Activated CD8-positive, alpha-beta memory T cell treated with anti-CD3 and anti-CD28 coated beads, Interleukin-2, amount 10 ng/mL, durations not matched to agents 7 days and 5 days (primary cell): Measurements from ENCODE around the gene H1-8. TPM values are rescaled to one million over a fixed set of nuclear protein-coding genes. Genes with fewer than 3 reads are reported as not detected.
A peak's percentile ranks its signal among the peaks of the same experiment; 100 is the strongest.

Source experiments
- ATAC-seq: fragments of 150-1000 bp; cut with Tn5 transposase; one replicate; pipeline ENCODE4 v1.10.0; 2021; ENCODE audit warnings: moderate library complexity
- CTCF ChIA-PET: fragments of 350-600 bp; sonication (Branson Sonifier 250); formaldehyde crosslinking; loops from one replicate; lab custom pipeline; 2021; ENCODE audit warnings: antibody characterized with exemption; lab: Charles Lee
- DNase-seq: peaks from one replicate; pipeline ENCODE4 v3.0.0-alpha.2; 2020
- H3K27ac Mint-ChIP-seq: one replicate; pipeline ENCODE4 v1.8.0; 2021; ENCODE audit warnings: mild to moderate bottlenecking, mixed read lengths
- H3K27me3 Mint-ChIP-seq: one replicate; pipeline ENCODE4 v1.8.0; 2021; ENCODE audit warnings: mixed read lengths
- H3K36me3 Mint-ChIP-seq: one replicate; pipeline ENCODE4 v1.8.0; 2021; ENCODE audit warnings: mild to moderate bottlenecking, mixed read lengths
- H3K4me1 Mint-ChIP-seq: one replicate; pipeline ENCODE4 v1.8.0; 2021; ENCODE audit warnings: mixed read lengths
- H3K4me3 Mint-ChIP-seq: one replicate; pipeline ENCODE4 v1.8.0; 2021; ENCODE audit warnings: mild to moderate bottlenecking, moderate library complexity, mixed read lengths
- H3K9me3 Mint-ChIP-seq: one replicate; pipeline ENCODE4 v1.8.0; 2022; ENCODE audit warnings: low read depth, mixed read lengths
- total RNA-seq, 2 experiments: library from RNA; stranded (reverse); gene quantifications; one replicate each; pipeline ENCODE4 v1.2.3, GENCODE V29; 2021

H1-8 gene
- total RNA-seq, 2 experiments from 2014 or later: not detected

DNA sequence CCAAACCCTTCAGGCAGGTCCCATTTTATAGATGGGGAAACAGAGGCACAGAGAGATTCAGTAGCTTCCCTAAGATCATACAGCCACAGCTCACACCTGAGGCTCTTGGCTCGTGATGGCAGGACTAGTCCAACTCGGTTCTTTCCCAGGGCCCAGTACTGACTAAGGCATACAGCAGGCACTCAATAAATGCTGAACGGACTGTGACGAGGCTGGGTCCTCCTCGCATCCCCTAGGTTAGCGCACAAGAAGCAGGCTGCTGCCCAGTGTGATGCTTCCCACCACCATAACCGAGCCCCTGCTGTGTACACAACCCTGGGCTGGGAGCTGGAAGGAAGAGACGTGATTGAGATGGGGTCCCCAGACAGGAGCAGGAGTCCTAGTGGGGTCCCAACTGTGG, 38.6 kb downstream of the H1-8 start:
- no peak for DNase-seq
- Mint-ChIP-seq H3K27ac (no peak overlapping the region), H3K27me3 (no peaks in the 10 kb centered on the region), H3K4me1 (peaks cover 19% of the 10 kb centered on the region), H3K4me3 (no peak overlapping the region), H3K36me3 (no peaks in the 10 kb centered on the region), H3K9me3 (no peaks in the 10 kb centered on the region)
- CTCF ChIA-PET: interaction anchor here (2.2 kb wide), 1 partner anchor 91 kb away, joined by 6 read pairs; no protein-coding TSS in a partner anchor
- ATAC-seq: no peak

DNA sequence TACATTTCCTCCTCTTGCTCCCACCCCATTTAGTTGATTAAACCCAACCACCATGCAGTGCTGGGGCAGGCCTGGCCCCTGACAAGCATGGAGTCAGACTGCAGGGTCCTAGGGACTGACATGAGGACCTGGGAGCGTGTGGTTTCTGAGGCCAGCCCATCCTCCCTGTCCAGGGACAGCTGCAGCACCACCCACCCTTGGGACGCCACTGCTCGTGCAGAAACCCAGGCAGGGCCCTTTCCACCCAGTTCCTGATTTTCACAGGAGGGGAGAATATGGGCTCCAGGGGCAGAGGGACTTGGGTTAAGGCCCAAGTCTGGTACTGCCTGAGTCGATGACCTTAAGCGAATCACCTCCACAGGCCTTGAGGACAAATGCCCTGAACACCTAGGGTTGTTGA, 39.8 kb downstream of the H1-8 start:
- Mint-ChIP-seq H3K27me3 (no peaks in the 10 kb centered on the region), H3K27ac (no peak overlapping the region), H3K9me3 (no peaks in the 10 kb centered on the region), H3K4me1 (peaks cover 8% of the 10 kb centered on the region), H3K4me3 (no peak overlapping the region), H3K36me3 (no peaks in the 10 kb centered on the region)
- DNase-seq: no peak
- ATAC-seq: no peak
- CTCF ChIA-PET: interaction anchor here (2.2 kb wide), 1 partner anchor 93 kb away, joined by 6 read pairs; no protein-coding TSS in a partner anchor

DNA sequence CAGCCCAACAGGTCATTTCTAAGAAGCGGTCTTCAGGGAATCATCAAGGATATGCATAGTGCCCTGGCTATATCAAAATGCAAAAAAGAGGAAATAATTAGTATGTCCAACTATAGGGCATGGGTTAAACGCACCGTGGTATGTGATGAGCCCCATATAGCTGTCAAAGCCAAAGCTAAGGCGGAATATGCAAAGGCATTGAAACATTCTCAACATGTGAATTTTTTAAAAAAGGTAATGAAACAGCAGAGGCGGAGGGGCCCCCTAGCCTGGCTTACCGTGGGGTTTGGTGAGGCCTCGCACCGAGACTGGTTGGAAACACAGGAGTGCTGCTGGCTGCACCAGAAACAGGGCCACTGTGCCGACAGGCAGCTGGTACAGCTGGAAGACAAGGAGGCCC, 40.3 kb downstream of the H1-8 start:
- Mint-ChIP-seq H3K9me3 (no peaks in the 10 kb centered on the region), H3K4me1 (peaks cover 3% of the 10 kb centered on the region), H3K27ac (no peak overlapping the region), H3K27me3 (no peaks in the 10 kb centered on the region), H3K4me3 (no peak overlapping the region), H3K36me3 (no peaks in the 10 kb centered on the region)
- no peak for ATAC-seq
- no peak for DNase-seq
- CTCF ChIA-PET: interaction anchor here (2.2 kb wide), 1 partner anchor 93 kb away, joined by 6 read pairs; no protein-coding TSS in a partner anchor

DNA sequence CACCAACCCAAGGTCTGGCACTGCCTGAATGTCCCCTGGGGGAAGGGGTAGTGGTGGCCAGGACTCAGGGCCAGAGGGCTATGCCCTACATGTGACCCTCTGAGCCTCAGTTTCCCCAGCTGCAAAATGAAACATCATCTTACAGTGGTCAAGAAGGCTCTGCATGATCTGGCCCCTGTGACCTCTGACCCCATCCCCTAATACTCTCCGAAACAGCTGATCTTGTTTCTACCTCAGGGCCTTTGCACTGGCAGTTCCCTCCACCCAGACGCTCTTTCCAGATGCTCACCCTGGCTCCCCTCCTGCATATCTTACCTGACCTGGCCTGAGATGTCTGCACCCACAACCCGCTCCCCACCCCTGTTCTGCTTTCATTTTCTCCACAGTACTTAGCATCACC, 41.7 kb downstream of the H1-8 start:
- no peak overlapping the region for H3K27ac Mint-ChIP-seq
- CTCF ChIA-PET: no interaction called here

DNA sequence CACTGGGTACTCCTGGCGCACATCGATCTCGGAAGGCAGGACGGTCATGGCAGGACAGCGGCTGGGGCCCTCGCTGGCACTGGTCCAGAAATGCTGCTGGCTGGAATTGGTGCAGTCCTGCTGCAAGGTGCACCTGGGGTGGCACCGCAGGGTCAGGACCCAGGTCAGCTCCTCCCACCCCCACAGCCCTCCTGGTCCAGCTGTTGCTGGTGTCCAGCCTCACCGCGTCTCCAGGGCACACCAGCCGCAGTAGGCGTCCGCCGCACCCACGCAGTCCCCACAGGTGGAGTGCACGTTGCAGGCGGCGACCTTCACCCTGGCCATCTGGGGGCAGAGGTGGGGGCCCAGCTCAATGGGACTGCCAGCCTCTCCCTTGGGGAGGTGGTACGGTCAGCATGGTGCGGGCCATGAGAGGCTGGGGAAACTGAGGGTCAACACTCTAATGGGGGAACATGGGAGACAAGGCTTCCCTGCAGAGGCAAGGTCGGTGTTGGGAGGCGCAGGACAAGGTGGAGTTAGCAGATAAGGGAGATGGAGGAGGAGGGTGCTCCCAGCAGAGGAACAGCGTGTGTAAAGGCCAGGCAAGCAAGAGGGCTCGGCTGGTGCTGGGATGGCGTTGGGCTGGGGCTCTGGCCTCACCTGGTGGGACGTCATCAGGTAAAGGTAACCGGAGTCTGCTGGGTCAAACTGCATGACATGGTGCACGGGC, 43.1 kb downstream of the H1-8 start:
- no peaks in the 10 kb centered on the region for H3K4me1 Mint-ChIP-seq
- H3K36me3 Mint-ChIP-seq: no peaks in the 10 kb centered on the region
- H3K4me3 Mint-ChIP-seq: no peak overlapping the region
- no peak overlapping the region for H3K27ac Mint-ChIP-seq
- H3K27me3 Mint-ChIP-seq: peaks cover 10% of the 10 kb centered on the region
- no peak for DNase-seq
- H3K9me3 Mint-ChIP-seq: no peaks in the 10 kb centered on the region
- ATAC-seq: no peak
- CTCF ChIA-PET: no interaction called here

More for the DNA sequence above, 41.7 kb downstream of the H1-8 start:
- Mint-ChIP-seq H3K4me1 (no peaks in the 10 kb centered on the region), H3K36me3 (no peaks in the 10 kb centered on the region), H3K4me3 (no peak overlapping the region), H3K9me3 (no peaks in the 10 kb centered on the region), H3K27me3 (no peaks in the 10 kb centered on the region)
- no peak for DNase-seq
- no peak for ATAC-seq

DNA sequence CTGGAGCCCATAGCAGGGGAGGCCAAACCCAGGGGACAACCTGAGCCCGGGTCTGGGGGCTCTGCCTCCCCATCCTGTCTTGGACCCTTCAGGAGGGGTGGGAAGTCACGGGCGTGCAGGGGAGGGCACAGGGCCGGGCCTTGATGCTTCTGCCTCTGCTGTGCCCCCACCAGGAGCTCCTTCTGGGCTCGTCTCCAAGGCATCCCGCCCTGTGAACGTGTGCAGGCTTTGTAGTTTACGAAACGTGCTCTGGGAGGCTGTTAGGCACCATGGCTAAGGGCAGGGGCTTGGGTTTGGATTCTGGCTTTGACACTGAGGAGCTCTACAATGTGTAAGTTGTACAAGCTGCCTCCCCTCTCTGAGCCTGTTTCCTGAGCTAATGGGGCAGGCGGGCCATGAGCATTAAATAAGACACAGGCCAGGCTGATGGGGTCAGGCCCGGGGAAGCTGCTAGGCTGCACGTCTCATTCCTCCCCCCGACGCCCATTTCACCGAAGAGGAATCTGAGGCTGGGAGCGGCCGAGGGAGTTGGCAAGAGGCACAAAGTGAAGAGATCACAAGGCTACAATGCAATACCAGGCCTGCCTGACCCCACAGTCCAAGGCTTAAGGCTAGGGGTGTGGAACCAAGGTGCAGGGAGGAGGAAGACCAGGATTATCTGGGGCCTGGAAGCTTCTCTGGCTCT, 43.9 kb downstream of the H1-8 start:
- ATAC-seq (no peak), DNase-seq (no peak)
- Mint-ChIP-seq H3K9me3 (no peaks in the 10 kb centered on the region), H3K4me1 (peaks cover 2% of the 10 kb centered on the region), H3K36me3 (no peaks in the 10 kb centered on the region), H3K27ac (no peak overlapping the region), H3K4me3 (no peak overlapping the region), H3K27me3 (peaks cover 18% of the 10 kb centered on the region)
- CTCF ChIA-PET: no interaction called here

DNA sequence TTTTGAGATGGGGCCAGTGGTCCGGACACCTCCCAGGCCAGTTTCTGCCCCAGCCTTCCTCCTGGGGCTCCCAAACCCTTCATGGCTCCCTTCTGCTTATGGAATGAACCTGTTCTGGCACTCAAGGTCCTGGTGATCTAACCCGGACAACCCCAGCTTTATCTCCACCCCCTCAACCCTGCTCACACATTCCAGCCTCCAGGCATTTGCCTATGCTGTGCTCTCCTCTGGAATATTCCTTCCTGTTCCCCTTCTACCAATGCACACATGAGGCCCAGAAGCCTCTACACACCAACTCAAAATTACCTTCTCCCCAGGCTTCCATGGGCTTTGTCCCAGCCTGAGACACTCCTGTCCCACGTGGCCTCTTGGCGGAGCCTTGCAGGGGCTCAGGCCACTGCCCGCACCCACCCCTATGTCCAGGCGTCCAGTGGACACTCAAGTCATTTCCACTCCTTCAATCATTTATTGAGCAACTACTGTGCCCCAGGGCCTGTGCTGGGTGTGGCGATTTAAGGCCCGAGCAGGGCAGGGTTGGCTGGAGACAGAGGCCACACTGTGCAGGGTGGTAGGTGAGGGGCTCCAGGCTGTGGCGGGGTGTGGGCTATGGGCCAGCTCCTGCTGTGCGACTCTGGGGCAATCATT, 44.7 kb downstream of the H1-8 start:
- Mint-ChIP-seq H3K36me3 (no peaks in the 10 kb centered on the region), H3K27me3 (peaks cover 23% of the 10 kb centered on the region), H3K27ac (no peak overlapping the region), H3K9me3 (no peaks in the 10 kb centered on the region), H3K4me1 (peaks cover 4% of the 10 kb centered on the region), H3K4me3 (no peak overlapping the region)
- no peak for DNase-seq
- CTCF ChIA-PET: no interaction called here
- ATAC-seq: no peak

DNA sequence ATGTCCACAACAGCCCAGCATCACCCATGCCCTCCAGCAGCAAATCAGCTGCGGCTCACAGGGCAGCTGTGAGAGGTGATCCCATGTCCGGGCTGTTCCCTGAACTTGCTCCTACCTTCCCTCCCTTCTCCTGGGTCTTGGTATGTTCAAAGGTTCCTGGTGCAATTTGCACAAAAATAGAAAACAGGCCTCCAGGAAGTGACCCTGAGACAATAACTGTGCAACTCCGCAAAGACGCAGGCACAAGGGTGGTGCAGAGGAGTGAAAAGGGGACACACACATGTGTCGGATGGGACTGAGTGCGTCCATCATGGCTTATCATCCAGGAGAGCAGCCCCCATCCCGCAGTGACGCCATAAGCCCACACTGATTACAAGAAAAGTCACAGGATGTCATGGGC, 47.2 kb downstream of the H1-8 start:
- Mint-ChIP-seq H3K9me3 (no peaks in the 10 kb centered on the region), H3K36me3 (no peaks in the 10 kb centered on the region), H3K4me1 (peaks cover 25% of the 10 kb centered on the region), H3K27me3 (peaks cover 44% of the 10 kb centered on the region), H3K27ac (no peak overlapping the region), H3K4me3 (no peak overlapping the region)
- no peak for DNase-seq
- CTCF ChIA-PET: interaction anchor here (1.3 to 2.1 kb wide), 2 partner anchors 14 kb away, joined by 3 to 6 read pairs; no protein-coding TSS in a partner anchor
- ATAC-seq: no peak

DNA sequence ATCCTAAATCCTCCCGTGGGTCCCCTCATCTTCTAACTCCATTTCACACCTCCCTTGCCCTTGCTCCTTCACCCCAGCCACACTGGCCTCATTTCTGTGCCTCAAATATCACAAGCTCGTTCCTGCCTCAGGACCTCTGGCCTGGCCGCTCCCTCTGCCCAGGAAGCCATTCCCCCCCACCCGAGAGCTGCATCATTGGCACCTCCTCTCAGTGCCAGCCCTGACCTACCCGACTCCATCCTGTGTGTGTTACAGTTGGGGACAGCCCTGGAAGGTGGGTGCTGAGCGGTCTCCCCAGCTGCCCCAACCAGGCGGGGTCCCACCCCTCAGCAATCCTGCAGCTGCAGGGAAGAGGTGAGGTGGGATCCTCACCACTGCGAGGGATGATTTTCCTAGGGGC, 49.0 kb downstream of the H1-8 start:
- no peak for DNase-seq
- no peak for ATAC-seq
- Mint-ChIP-seq H3K27me3 (peaks cover 56% of the 10 kb centered on the region), H3K27ac (no peak overlapping the region), H3K4me3 (no peak overlapping the region), H3K4me1 (peaks cover 25% of the 10 kb centered on the region), H3K36me3 (no peaks in the 10 kb centered on the region), H3K9me3 (no peaks in the 10 kb centered on the region)
- CTCF ChIA-PET: interaction anchor here (1.1 to 2.6 kb wide), 3 partner anchors 14 to 37 kb away, joined by 4 to 7 read pairs (median 6); partner anchors contain the start of gene PLXND1

DNA sequence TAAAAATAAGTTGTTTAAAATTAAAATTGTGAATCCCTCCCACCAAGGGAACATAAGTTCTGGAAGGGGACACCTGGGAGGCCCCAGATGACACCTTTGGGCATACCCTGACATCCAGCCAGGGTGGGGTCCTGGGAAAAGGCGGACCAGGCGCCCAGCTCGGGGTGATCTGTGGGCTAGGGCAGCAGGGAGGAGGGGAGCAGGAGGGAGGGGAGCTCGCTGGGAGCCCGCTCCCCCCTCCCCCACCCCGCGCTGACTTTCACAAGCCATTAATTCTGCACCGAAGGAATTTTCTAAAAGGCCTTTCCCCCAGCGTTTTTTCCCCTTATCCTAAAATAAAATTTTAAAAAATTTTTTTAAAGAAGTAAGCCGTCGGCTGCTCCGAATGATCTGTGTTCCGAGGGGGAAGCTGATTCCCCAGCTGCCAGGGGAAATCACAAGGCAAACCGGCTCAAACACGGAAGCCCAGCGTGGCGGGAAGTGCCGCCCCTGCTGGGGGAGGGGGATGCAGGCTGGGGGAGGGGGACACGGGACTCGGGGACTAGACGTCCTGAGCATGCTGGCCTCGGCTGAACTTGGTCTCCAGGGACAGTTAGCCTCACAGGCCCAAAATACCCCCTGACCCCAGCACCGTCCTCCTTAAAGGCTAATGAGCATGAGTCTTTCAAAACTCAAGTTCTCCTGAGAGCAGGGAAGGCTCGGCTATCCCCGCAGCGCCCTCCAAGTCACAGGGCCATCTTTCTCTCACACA, 49.6 kb downstream of the H1-8 start:
- Mint-ChIP-seq H3K4me1 (peaks cover 25% of the 10 kb centered on the region), H3K27ac (no peak overlapping the region), H3K4me3 (no peak overlapping the region), H3K36me3 (no peaks in the 10 kb centered on the region), H3K27me3 (peaks cover 58% of the 10 kb centered on the region), H3K9me3 (no peaks in the 10 kb centered on the region)
- CTCF ChIA-PET: interaction anchor here (1.1 to 2.6 kb wide), 5 partner anchors 13 to 102 kb away, joined by 4 to 10 read pairs (median 7); partner anchors contain the start of gene PLXND1
- DNase-seq (no peak), ATAC-seq (no peak)

DNA sequence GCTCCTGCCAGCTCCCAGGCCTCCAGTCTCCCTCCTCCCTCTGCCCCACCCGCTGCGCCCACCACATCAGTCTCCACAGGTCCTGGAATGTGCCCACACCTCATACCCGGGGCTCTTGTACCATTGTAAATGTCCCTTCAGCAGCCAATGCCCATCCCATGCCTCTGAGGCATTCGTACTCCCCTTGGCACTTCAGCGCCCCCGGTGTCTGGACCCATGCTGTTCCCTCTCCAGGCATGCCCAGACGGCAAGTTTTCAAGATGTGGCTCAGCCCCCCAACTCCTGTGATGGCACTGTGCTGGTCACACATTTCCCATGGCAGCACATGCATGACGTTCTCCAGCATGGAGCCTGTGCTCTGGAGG, 50.2 kb downstream of the H1-8 start:
- ATAC-seq (peak; percentile 15), DNase-seq (no peak)
- Mint-ChIP-seq H3K27me3 (peaks cover 61% of the 10 kb centered on the region), H3K27ac (peak overlapping the region; percentile 72), H3K4me3 (no peak overlapping the region), H3K36me3 (no peaks in the 10 kb centered on the region), H3K9me3 (no peaks in the 10 kb centered on the region), H3K4me1 (peaks cover 25% of the 10 kb centered on the region)
- CTCF ChIA-PET: interaction anchor here (1.6 to 2.6 kb wide), 4 partner anchors 13 to 210 kb away, joined by 4 to 10 read pairs (median 8); partner anchors contain the start of gene PLXND1

DNA sequence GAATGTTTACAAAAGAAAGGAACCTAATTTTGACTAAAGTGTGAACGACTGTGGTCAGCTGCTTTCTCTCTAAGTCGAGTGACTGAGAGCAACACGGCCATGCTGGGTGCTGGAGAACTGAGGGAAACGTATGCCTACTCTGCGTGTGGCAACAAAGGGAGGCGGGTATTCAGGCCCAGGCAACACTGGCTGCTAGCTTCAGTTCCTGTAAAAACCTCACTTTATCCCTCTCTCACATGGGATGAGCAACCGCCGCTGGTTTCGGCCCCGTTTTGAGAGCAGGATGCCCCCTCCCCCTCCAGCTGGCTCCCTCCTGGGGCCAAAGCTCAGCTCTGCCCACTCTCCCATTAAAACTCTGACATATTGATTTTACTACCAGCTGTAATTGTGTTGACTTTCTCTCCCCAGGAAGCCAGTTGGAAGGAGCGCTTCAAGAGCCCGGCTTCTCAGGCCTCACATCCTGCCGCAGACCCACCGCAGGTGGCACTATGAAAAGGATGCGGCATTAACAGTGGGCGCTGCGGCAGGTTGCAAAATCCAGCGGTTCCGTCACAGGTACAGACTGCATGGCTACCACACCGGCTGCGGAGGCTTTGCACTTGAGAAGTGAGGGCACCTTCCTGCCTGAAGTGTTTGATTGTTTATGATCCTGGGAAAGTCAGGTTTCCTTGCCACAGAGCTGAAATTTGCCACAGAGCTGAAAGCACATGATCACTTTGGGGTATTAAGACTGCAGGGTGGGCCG, 50.8 kb downstream of the H1-8 start:
- Mint-ChIP-seq H3K27me3 (peaks cover 67% of the 10 kb centered on the region), H3K4me1 (peaks cover 28% of the 10 kb centered on the region), H3K36me3 (no peaks in the 10 kb centered on the region)

More for the DNA sequence above, 50.8 kb downstream of the H1-8 start:
- H3K27ac Mint-ChIP-seq: peak overlapping the region; percentile 72
- peak; percentile 69 for ATAC-seq
- CTCF ChIA-PET: interaction anchor here (0.8 to 2.6 kb wide), 6 partner anchors 12 to 211 kb away, joined by 3 to 10 read pairs (median 6); partner anchors contain the start of gene PLXND1
- no peaks in the 10 kb centered on the region for H3K9me3 Mint-ChIP-seq
- peak; percentile 90 for DNase-seq
- H3K4me3 Mint-ChIP-seq: peak overlapping the region; percentile 41
